Hepatocyte (in vitro differentiated cells): ENCODE results near the gene HRG. TPM values are rescaled to one million over a fixed set of nuclear protein-coding genes. Genes with fewer than 3 reads are reported as not detected.

Experiments used
- DNase-seq: peaks from one replicate; pipeline ENCODE4 v3.0.0-alpha.2; 2016; ENCODE audit warnings: low spot score
- H2AFZ ChIP-seq: fragments of 200-600 bp; sonication (generic); 2 replicates; pipeline ENCODE4 v1.6.0; 2016; ENCODE audit warnings: antibody characterized with exemption, mild to moderate bottlenecking
- H3K27ac ChIP-seq: fragments of 200-600 bp; sonication (generic); 2 replicates; pipeline ENCODE4 v1.5.1; 2016; ENCODE audit warnings: mild to moderate bottlenecking
- H3K27me3 ChIP-seq: fragments of 200-600 bp; sonication (generic); 2 replicates; pipeline ENCODE4 v1.6.1; 2016
- H3K36me3 ChIP-seq: fragments of 200-600 bp; sonication (generic); replicated peaks from 2 replicates; pipeline ENCODE4 v1.5.1; 2016; ENCODE audit warnings: low read depth; ENCODE audit not compliant: insufficient read depth
- H3K4me1 ChIP-seq: fragments of 200-600 bp; sonication (generic); 2 replicates; pipeline ENCODE4 v1.5.1; 2016; ENCODE audit warnings: mild to moderate bottlenecking, moderate library complexity; ENCODE audit not compliant: insufficient read depth
- H3K4me2 ChIP-seq: fragments of 200-600 bp; sonication (generic); 2 replicates; pipeline ENCODE4 v1.6.0; 2016
- H3K4me3 ChIP-seq: fragments of 200-600 bp; sonication (generic); 2 replicates; pipeline ENCODE4 v1.5.1; 2016; ENCODE audit warnings: mild to moderate bottlenecking
- H3K79me2 ChIP-seq: fragments of 200-600 bp; sonication (generic); 2 replicates; pipeline ENCODE4 v1.6.0; 2017; ENCODE audit warnings: mild to moderate bottlenecking
- H3K9me2 ChIP-seq: fragments of 200-600 bp; sonication (generic); replicated peaks from 2 replicates; pipeline ENCODE4 v1.6.0; 2017; ENCODE audit warnings: mild to moderate bottlenecking; ENCODE audit not compliant: insufficient read depth
- H3K9me3 ChIP-seq: fragments of 200-600 bp; sonication (generic); 2 replicates; pipeline ENCODE4 v1.5.1; 2016; ENCODE audit warnings: low read depth, mild to moderate bottlenecking
- H4K20me1 ChIP-seq: fragments of 200-600 bp; sonication (generic); 2 replicates; pipeline ENCODE4 v1.6.0; 2016; ENCODE audit warnings: mild to moderate bottlenecking; ENCODE audit not compliant: insufficient read depth, poor library complexity, severe bottlenecking
- CTCF ChIP-seq: fragments of 200-600 bp; sonication (generic); IDR thresholded peaks from 2 replicates; pipeline ENCODE4 v1.5.1; 2016; ENCODE audit warnings: antibody characterized with exemption, mild to moderate bottlenecking; ENCODE audit not compliant: poor library complexity
- EZH2 ChIP-seq: fragments of 200-600 bp; sonication (generic); IDR thresholded peaks from 2 replicates; pipeline ENCODE4 v1.6.1; 2016; ENCODE audit warnings: antibody characterized with exemption, mild to moderate bottlenecking, borderline replicate concordance
- EZH2phosphoT487 ChIP-seq: fragments of 200-600 bp; sonication (generic); IDR thresholded peaks from one replicate; pipeline ENCODE4 v1.6.1; 2018; ENCODE audit warnings: antibody characterized with exemption, mild to moderate bottlenecking, low read depth, moderate library complexity; ENCODE audit not compliant: unreplicated experiment, severe bottlenecking
- WGBS: methylation state at CpG from one replicate; pipeline ENCODE4 v1.1.6; 2016; ENCODE audit warnings: low lambda C conversion rate; ENCODE audit errors: missing lambda C conversion rate; 5-methylcytosine and 5-hydroxymethylcytosine counted together
- polyA plus RNA-seq: library from polyadenylated mRNA; unstranded; fragments of >200 nt; fragmentation: Nextera tagmentation; extraction: Ambion mirVana; gene quantifications from 2 replicates; pipeline ENCODE4 v1.2.1, GENCODE V29; 2016
- total RNA-seq: library from RNA; depleted of rRNA; stranded (reverse); fragments of >200 nt; gene quantifications from 2 replicates; pipeline ENCODE4 v1.2.3, GENCODE V29; 2014

HRG gene
- total and polyA plus RNA-seq, 2 experiments from 2014 or later, result 1.7 to 2.1 TPM

- 41% methylated on average over 3 of the region's 3 CpGs for WGBS
- Histone ChIP-seq H3K36me3 (no peaks in the 10 kb centered on the region), H3K9me3 (no peaks in the 10 kb centered on the region), H3K4me2 (no peak within 1 kb of the TSS), H3K27ac (peak within 1 kb of the TSS; percentile 15), H3K4me1 (no peaks in the 10 kb centered on the region), H3K27me3 (no peaks in the 10 kb centered on the region), H4K20me1 (no peaks in the 10 kb centered on the region), H2AFZ (no peak within 1 kb of the TSS), H3K4me3 (no peak within 1 kb of the TSS), H3K79me2 (no peaks in the 10 kb centered on the region), H3K9me2 (no peaks in the 10 kb centered on the region)
- peak; percentile 36 for DNase-seq
- TF ChIP-seq EZH2phosphoT487 (no peak), CTCF (no peak), EZH2 (no peak)
These were observed 51.2 kb downstream of the HRG start, which contains the start of gene KNG1 for GRCh38 chr3:186717039-186717457. KNG1 (plus strand) TSS chr3:186717359; CDS start chr3:186717543, 184 bp downstream.

DNA sequence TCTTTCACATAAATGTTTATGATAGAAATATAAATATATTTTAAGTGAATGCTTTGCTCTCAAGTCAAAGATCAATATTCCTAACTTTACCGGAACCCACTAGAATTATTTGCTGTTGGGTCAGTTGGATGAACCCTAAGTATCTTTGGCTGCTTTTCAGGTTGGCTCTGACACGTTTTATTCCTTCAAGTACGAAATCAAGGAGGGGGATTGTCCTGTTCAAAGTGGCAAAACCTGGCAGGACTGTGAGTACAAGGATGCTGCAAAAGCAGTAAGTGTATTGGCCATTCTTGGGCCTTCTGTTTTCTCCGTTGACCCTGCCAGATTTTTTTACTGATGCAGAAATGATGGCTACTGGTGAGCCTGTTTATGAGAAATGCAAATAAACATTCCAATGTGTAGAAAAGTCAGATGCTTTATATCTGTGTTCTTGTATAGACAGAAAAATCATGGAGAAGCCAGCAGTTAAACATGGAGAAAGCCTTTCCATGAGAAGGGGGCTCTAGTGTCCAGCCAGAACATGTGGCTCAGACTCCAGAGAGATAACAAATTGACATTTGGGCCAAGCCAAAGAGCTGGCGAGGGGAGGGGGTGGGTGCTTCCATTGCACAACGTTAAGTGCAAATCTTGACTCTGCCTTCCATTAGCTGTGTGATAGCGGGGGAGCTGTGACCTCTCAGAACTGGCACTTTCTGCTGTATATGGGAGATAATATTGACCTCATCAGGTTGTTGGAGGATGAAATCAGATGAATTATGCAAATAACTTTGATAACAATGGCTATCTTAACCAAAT, 54.3 kb downstream of the HRG start:
- TF ChIP-seq EZH2phosphoT487 (no peak), EZH2 (no peak), CTCF (no peak)
- Histone ChIP-seq H3K27me3 (no peaks in the 10 kb centered on the region), H3K9me3 (no peaks in the 10 kb centered on the region), H3K4me1 (no peaks in the 10 kb centered on the region), H2AFZ (no peak overlapping the region), H3K27ac (no peak overlapping the region), H3K4me2 (no peak overlapping the region), H3K4me3 (no peak overlapping the region), H4K20me1 (no peaks in the 10 kb centered on the region), H3K9me2 (no peaks in the 10 kb centered on the region), H3K79me2 (no peaks in the 10 kb centered on the region), H3K36me3 (no peaks in the 10 kb centered on the region)
- WGBS, result 66% methylated on average over 7 of the region's 7 CpGs
- peak; percentile 6 for DNase-seq

DNA sequence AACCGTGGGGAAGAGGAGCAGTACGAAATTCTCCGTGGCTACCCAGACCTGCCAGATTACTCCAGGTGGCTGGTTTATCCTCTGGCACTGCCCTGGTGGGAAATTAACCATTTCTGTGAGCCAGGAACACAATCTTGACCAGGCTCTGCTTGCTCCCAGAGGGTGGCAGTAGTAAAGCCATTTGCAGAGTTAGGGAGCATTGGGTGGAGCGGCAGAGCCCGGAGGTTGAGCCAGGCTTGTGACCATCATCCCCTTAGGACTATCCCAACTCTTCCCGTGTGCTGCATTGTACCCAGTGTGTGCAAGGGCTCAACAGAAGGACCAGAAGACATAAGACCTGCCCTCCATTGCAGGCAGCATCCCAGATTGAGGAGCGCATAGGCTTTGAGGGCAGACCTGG, 56.6 kb downstream of the HRG start:
- H3K27ac ChIP-seq, result no peak overlapping the region

More for the DNA sequence above, 56.6 kb downstream of the HRG start:
- Histone ChIP-seq H3K9me2 (no peaks in the 10 kb centered on the region), H3K9me3 (no peaks in the 10 kb centered on the region), H3K4me3 (no peak overlapping the region), H3K4me1 (no peaks in the 10 kb centered on the region), H4K20me1 (no peaks in the 10 kb centered on the region), H3K79me2 (no peaks in the 10 kb centered on the region), H3K4me2 (no peak overlapping the region), H3K36me3 (no peaks in the 10 kb centered on the region), H2AFZ (no peak overlapping the region), H3K27me3 (no peaks in the 10 kb centered on the region)
- TF ChIP-seq EZH2, result no peak
- no peak for TF ChIP-seq EZH2phosphoT487
- no peak for TF ChIP-seq CTCF
- no peak for DNase-seq
- 55% methylated on average over 7 of the region's 7 CpGs for WGBS
